CD4-positive, alpha-beta T cell treated with Interleukin-15 for 1 hour (primary cell): Measurements from ENCODE around the gene RTN4R.

Source experiments
- DNase-seq: peaks from one replicate; pipeline ENCODE4 v3.0.0-alpha.2; 2020

RTN4R gene

DNA sequence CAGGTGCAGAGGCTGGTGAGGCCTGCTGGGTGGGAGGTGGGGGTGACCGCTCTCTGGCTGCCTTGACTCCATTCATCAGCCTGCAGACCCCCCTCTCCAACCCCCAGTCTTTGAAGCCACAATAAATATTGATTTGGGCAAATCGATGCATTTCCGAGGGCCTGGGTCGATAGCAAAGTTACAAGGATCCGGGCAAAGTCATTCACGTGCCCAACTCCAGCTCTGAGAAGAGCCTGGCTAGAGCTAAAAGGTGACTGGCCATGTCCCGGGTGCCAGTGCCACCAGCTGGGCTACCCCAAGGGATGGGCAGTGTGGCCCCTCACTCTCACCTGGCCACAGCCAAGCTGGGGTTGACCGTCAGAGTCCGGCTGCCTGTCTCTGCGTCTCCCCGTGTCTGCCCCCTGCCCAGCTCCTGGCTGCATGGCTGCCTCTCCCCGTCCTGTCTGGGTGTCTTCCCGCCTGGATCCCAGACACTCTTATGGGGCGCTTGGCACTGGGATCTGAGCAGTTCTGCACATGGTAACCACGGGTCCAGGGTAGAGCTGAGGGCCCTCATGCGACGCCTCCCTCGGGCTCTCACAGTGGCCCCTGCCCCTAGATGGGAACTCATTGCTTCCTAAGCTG lies 70.6 kb downstream of the RTN4R start:
- no peak for DNase-seq

DNA sequence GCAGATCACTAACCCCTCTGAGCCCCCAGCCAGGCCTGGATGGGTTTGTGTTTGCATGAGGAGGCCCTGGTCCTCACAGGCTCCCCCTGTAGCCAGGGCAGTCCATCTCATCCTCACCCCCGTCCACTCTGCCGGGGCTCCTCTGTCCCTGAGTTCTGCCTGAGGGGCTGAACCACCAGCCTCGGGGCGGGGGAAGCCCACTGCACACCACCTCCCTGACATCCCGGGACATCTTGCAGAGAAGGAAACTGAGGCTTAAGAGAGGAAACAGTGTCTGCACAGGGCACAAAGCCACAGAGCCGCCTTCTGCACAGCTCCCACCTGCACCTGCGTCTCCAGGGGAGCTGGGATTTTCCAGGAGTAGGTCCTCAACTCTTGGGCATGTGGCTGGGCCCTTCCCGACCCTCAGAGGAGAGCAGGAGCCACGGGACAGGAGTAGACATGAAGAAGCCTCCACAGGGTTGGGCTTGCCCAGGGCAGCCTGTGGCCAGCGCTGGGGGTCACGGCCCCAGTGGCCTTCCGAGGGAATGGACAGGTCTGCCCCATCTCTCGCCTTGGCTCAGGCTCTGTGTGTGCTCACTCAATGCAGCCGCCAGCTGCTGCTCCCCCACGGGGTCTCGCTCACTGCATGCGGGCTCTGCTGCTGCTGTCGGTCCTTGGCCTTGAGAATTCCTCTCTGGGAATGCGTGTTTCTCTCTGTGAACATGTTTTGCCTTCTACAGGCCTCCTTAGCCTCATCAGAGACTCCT lies 71.8 kb downstream of the RTN4R start:
- DNase-seq, result no peak

GRCh38 chr22:20194681-20195593 lies 73.2 kb downstream of the RTN4R start:
- no peak for DNase-seq

- DNase-seq, result no peak
These were observed 74.2 kb downstream of the RTN4R start for GRCh38 chr22:20193761-20194494.

GRCh38 chr22:20192972-20193760 lies 75.0 kb downstream of the RTN4R start:
- DNase-seq, result no peak

GRCh38 chr22:20192293-20192971 lies 75.7 kb downstream of the RTN4R start:
- no peak for DNase-seq

- DNase-seq, result no peak
These were observed 76.3 kb downstream of the RTN4R start for GRCh38 chr22:20191803-20192202.
